Measurements from ENCODE around the gene PACSIN2. TPM values are rescaled to one million over a fixed set of nuclear protein-coding genes. Genes with fewer than 3 reads are reported as not detected.

PACSIN2 gene
- total RNA-seq, 1 donor from 2014 or later = 24.5 TPM

DNA sequence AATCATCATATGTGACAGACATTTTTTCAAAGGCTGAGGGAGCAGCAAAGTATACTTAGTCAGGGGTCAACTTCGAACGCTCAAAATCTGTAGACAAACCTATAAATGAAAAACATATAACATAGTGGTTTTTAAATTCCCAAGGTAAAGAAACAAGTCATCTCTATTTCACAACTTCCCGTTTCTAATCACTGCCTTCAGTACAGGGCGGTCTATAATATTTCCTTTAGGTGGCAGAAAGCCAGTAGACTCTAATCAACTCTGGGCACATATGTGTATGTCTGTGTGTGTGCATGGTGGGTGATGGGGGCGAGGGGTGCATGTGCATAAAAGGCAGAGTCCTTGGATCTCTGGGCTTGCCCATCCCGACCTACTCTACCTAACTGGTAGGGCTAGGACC lies 102.9 kb downstream of the PACSIN2 start:
- DNase-seq (ENCODE audit: low spot score in 2 of 2) (no peak), FAIRE-seq (no peak)

DNA sequence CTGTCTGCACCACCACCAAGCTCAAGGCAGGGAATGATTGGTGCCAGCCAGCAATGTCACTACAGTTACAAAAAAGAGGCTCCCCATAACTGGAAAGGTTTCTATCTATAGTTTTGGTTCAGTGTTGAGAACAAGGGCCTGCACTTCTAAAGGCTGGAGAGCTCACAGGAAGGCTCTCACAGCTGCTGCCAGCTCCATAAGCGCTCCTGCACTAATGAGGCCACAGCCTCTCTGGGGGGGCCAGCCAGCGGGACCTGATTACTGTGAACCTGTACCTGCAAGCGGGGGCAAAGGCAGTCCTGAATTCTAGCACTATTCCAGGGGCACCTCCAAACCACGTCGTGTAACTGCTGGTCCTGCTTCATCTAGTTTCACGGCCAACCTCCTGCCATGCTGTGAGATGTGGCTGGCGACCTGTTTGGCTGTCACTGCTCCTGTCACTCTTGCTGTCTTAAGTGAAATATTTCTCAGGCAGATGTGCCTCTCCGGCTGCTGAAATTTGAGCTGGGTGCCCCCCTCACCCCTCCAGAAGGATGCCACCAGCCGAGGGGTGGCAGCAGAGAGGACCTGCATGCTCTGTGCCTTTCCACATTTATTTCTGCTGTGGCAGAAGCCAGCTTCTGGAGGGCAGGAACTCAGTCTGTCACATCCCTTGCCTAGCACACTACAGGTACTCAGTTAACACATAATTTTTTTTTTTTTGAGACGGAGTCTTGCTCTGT lies 104.6 kb downstream of the PACSIN2 start:
- no peak for FAIRE-seq

DNA sequence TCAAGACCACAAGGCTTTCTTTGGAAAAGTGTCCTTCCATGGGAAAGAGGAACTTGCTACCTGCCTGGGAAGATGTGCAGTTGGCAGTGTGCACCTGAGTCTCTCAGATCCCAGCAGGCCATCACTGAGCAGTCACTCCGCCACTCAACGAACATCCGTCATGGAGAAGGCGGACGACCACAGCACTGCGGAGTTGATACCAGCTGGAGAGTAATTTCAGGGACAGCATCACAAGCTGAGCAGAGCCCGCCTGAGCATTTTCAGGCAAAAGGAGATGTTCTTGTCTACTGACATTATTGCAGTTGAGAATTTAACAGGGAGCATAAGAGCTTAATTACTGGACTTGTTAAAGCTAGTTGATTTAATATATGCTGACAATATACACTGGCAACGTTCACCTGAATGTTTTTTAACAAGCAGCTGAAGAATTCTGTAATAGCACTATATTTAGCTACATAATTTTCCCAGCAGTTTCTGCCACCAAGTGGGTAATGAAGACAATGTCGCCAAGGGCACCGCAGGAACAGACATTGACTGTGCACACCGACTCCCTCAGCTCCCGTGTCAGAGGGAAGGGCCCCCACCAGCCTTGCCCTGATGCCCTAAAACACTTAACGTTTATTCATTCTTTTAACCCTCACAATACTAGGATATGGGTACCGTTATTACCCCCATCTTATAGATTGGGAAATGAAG lies 105.4 kb downstream of the PACSIN2 start:
- DNase-seq (ENCODE audit: low spot score in 2 of 2) = no peak
- no peak for FAIRE-seq

More for the DNA sequence above, 104.6 kb downstream of the PACSIN2 start:
- no peak for DNase-seq (ENCODE audit: low spot score in 2 of 2)

DNA sequence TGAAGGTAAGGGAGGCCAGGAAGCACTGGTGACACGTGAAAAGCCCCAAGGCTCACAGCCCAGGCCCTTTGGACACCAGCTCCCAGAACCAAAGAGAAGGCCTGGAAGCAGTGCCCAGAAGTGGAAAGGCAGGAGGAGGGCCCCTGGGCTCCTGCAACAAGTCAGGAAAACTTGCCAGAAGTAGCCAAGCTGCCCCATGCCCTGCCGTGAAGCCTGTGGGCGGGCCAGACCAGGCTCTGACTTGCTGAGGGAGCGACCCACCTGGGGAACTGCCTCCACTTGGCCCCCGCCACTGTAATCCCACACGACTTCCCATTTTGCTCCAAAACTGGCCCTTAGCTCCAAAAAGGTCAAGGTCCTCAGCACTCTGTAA lies 106.6 kb downstream of the PACSIN2 start:
- no peak for FAIRE-seq
- DNase-seq (ENCODE audit: low spot score in 2 of 2) = no peak

DNA sequence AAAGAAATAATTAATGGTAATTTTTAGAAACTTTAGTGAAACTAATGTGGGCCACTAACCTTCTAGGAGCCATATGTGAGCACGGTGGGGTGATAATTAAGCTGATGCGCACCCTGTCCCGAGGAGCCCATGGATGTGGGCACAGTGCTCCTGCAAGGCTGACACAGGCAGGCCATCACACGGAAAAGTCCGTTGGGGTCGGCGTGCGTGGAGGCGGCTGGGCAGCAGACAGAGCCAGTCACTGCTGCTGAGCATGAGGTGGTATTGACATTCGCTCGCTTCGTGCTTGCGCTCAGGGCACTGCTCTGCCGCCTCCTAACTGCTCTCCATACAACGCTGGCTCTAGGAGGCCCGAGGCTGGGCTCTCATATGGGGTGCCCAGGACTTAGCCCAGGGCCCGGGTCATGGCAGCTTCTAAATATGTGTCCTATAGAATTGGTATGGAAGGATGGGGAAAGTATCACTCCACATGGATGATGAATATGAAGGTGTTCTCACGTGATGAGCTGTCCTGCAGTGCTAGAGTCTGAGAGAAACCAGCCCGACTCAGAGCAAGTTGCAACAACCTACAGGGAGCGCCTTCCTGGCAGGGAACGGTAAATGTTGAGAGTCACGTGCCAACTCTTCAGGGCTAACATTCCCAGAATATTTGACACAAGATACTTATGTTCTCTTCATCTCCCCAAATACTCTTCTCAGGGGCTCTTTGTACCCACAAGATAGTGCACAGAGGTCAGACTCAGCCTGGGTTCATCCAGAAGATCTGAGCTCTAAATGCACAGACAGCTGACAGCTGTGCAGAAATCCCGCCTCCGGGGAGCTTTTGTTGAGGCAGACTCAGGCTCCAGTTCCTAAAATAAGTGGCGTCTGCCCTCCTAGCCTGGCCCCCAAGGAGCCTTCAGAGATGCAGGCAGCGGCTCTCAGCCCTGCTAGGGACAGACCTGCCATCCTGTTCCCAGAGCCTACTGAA lies 107.3 kb downstream of the PACSIN2 start:
- FAIRE-seq = no peak
- DNase-seq (ENCODE audit: low spot score in 2 of 2) = no peak

DNA sequence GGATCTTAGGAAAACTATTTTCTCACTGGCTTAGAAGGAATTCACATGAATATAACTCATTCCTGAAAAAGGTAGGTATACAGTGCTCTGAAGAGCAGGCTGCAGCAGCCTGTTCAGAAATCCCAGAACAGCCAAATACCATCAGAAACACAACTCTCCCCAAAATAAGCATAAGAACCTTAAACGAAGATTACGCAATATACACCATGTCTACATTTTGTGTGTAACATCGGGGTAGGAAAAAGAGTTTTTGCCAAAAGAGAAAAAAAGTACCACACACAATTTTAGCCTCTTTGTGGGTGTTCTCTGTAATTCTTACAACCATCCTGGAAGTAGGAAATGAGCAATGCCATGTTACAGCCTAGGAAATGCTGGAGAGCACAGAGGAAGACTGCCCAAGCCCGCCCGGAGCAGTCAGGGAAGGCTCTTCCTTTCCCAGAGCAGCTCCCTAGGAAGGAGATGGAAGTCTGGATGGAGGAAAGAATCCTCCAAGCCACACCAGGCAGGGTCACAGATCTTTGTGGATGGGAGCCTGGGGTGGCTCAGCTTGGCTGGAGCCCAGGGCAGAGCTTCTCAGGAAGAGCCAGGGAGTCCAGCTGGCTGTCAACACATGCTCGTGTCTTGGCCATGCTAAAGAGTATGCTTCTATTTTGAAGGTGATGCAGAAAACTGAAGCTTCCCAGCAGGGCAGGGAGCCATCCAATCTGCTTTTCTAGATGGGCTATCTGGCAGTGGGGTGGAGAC lies 108.2 kb downstream of the PACSIN2 start:
- DNase-seq (ENCODE audit: low spot score in 2 of 2) (no peak), FAIRE-seq (no peak)

DNA sequence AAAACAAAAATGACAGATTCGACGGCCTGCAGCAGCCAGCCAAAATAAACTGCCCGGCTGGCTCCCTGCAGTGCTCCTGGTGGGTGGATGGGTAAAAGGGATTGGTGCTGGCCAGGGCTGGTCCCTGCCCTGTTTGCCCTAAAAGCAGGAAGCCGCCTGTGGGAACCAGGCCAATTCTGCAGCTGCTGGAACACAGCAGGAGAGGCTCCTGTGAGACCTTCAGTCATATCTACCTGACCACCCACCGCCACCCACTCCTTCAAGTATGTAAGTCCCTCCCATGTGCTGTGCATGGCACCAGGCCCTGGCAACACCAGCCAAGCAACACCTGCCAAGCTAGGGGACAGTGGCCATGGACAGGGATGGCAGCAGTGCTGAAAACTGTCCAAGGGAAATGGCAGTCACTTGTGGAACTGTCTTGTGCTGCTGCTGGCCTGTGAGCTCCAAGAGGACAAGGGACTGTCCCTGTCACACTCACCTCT lies 109.2 kb downstream of the PACSIN2 start:
- no peak for FAIRE-seq
- no peak for DNase-seq (ENCODE audit: low spot score in 2 of 2)

DNA sequence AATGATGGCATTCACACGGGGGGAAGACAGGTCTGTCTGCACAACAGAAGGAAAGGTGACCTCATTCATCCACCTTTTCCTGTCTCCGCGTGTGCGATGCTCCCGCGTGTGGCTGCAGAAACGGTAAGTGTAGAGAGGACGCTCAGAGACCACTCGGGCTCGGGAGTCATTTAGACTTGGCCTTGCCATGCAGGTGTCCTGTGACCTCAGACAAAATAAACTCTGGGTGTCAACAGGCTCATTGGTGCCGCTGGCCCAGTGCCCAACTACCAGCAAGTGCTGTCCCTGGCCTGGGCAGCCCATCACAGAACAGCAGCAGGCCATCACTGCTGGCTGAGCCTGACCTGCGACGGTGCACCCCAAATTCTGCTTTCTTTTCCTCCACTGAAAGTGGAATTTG lies 109.7 kb downstream of the PACSIN2 start:
- no peak for FAIRE-seq
- DNase-seq (ENCODE audit: low spot score in 2 of 2) = no peak

DNA sequence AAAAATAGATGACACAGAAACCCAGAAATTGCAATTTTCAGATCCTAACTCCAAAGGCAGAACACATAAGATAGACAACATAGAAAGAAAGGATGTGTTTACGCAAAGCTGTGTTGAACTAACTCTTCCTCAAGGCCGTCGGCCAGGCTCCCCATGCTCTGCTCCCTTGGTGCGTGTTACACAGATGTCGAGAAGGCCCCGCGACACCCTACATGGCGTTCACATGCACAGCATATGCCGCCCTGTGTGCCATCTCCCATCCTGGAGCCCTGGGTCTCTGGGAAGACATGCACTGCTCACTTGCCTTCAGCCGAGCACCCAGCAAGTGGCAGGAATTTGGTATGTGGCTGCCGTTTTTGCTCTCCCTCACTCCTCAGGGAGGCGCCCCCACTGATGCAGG lies 110.9 kb downstream of the PACSIN2 start:
- no peak for FAIRE-seq
- no peak for DNase-seq (ENCODE audit: low spot score in 2 of 2)

DNA sequence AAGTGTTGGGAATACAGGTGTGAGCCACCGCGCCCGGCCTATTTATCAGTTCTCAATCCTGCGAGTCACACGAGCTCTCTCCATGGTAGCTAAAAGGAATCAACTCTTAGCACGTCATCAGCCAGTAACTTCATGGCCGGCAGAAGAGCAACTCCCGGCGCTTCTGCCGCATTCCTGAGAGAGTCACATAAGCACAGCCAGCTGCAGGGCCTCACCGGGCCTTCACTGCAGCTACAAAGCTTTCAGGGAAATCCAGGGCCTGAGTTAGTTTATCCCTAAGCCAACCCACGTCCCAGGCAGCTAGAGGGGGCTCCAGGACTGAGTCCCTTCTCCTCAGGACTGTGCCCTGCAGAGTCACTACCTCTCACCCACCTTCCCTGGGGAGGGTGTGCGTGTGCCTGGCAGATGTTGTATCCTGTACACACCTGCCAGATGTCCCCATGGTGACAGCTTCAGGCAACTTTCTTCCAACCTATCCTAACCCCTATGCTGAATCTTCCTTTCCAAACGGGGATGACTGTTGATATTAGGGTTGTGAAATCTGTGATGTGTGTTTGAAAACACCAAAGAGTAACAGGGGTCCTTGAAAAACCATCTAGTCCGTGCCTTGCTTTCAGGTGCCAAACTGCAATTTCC lies 112.0 kb downstream of the PACSIN2 start:
- DNase-seq (ENCODE audit: low spot score in 2 of 2) (no peak), FAIRE-seq (no peak)

DNA sequence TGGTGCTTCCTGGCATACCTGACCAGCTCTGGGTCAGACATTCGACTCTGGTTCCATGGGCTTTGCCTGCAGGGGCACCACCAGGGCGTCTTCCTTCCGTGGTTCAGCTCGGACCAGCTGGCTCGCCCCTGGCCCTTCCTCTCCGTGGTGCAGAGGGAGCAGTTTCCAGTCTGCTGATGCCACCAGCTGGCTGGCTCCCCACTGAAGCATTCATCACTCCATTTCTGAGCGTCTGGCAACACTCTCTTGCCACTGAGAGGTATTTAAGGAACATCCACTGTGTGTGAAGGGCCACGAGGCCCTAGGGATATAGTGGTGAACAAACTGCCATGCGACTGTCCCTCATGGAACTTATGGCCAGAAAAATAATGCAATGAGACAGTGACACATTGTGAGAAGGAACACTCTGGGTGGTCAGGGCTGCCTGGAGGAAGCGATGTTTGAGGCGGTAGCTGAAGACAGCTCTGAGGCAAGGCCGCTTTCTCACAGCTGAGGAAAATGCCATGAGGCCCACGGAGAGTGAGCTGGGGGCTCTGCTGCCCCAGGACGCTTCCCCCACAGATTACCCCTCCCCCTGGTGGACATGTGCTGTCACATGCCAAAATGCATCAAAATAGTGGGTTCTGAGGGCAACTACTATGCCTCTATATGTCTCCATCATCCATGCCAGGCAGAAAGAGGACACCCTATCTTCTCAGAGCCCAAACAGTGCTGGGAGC lies 113.0 kb downstream of the PACSIN2 start:
- DNase-seq (ENCODE audit: low spot score in 2 of 2) (no peak), FAIRE-seq (no peak)

DNA sequence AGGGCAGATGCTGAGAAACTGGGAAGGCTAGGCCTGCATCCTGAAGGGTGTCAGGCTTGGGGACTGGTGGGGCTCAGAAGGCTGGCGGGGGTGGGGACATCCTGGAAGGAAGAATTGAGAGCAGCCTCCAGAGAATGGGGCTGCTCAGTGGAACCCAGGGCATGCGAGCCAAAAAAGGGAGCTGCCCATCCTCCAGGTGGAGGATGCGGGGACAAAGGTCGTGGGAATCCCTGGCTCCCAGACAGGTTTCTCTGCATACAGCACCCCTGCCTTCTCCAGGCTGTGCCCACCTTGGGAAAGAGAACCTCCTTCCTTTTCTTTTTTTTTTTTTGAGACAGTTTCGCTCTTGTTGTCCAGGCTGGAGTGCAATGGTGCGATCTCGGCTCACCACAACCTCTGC lies 117.0 kb downstream of the PACSIN2 start:
- FAIRE-seq = no peak
- no peak for DNase-seq (ENCODE audit: low spot score in 2 of 2)

DNA sequence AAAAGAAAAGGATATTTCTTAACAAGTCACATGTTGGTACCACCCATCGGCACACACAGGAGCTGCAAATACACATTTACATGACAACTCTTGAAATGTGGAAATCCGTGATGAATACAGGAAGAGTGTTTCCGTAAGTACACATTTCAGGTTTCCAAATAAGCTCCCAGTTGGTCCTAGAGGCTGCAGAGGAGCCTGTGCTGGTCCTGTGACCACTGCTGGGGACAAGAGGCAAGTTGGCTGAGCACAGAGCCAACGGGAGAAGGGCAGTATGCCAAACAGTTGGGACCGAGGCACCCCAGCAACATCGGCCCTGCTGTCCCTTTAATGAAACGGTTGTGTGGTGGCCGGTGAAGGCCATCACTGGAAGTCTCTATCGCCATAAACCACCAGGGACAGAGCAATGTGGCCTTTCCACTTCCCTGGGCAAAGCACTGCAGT lies 119.4 kb downstream of the PACSIN2 start:
- DNase-seq (ENCODE audit: low spot score in 2 of 2) (no peak), FAIRE-seq (no peak)

DNA sequence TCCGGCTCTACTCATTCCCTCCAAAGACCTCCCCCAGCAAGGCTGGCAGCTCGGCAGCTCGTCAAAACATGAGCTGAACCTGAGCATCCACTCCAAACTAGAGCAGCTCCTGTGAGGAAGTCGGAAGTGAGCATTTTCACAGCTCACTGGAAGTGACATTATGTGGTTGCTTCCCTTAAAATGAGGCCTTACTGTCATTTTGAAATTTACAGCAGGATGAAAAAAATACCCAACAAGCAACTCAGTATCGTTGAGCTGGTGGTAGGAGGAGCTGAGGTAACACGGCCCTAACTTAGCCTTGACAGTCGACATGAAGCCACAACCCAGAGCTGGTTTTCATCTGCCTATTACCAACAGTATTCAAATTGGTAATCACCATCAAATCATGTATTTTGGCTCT lies 119.9 kb downstream of the PACSIN2 start:
- DNase-seq (ENCODE audit: low spot score in 2 of 2) (no peak), FAIRE-seq (no peak)

DNA sequence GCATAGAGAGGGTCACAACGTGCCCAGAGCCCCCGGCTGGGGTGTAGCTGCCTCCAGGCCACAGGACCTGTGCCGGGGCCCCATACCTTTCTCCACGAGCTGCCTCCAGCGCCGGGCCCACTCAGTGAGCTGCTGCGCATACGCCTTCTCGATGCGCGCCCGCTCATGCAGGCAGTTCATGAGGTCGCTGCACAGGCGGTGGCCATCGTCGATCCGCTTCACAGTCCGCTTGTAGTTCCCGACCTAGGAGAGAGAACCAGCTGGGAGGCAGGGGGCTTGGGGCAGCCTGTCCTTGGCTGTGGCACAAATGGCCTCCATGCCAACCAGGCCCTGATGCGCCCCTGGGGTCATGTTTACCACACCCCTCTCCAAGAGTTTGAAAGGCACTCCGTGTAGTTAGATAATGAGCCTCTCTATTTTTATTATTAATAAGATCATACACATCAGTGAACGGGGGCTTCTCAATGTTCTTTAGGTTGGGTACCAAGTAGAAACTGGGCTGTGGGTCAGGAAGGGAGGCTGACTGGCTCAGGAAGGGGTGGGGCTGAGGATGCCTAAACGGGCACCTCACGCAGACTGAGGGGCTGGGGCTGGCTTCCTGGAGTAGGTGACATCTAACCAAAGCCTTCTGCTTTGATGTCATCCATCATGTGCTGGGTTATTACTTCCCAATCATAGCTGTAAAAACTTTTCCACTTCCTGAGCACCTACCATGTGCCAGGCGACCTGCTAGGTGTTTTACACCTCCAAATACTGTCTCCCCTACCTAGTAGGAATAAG lies 121.4 kb downstream of the PACSIN2 start:
- DNase-seq (ENCODE audit: low spot score in 2 of 2) (no peak), FAIRE-seq (no peak)

DNA sequence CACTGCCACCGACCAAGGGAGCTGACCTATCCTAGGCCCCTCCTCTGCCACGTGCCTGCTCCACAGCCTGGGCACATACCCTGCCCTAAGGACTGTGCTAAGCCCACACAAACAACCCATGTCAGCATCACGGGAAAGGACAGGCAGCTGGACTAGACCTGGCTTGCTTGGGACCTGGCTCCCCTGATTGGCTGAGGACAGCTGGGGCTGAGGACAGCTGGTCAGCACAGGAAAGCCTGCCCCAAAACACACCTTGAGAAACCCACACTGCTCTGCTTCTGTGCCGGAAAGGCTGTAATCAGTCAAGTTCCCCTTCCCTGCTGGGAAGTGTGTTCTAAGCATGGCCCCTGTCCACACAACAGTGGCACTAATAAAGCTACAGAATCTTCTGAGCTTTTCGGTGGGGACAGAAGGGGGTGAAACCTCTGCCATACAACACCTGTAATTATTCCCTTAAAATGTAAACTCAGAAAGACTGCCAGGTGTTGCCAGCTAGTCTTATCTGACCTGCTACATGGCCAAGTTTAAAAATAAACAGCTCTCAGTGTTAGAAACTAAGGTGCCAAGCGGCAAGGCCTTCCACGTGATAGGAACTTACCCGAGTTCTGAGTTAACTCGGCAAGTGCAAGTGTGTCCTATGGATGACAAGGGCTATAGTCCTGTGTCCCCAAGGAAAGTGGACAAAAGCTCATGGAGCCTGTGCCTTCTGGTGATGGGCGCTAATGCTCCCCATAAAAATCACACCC lies 122.2 kb downstream of the PACSIN2 start:
- DNase-seq (ENCODE audit: low spot score in 2 of 2) (no peak), FAIRE-seq (no peak)

DNA sequence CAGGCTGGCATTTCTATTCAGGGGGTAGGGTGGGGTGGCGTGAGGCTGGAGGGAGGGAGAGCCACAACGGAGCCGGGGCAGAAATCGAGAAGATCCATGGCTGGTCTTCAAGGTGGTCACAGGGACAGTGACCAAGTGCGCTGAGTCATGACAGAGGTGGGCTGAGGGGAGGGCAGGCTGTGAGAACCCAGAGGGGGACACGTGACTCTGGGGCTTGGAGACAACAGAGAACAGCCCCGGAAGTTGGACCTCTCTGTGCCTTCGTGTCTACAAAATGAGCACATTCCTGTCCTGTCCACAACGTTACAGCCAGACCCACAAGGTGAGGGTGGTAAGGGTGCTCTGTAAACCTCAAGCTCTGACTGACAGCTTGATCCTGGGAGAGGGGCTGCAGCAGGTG lies 122.8 kb downstream of the PACSIN2 start:
- FAIRE-seq = no peak
- DNase-seq (ENCODE audit: low spot score in 2 of 2) = no peak

DNA sequence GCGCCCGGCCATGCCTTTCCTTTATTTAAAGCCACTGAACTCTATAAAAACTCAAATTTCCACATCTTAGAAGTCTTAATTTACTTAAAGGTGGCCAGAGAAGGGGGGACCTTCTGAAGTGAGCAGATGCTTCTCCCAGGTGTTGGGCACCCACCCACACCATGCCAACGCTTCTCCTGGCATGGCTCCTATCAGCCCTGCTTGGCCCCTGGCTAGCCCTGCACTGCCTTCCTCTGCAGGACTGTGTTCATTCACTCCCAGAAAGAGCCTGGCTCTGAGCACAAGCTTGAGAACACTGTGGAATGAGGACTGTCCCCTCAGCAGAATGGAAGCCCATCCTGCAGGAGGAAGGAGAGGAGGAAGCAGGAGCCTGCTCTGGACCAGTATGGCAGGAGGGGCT lies 123.3 kb downstream of the PACSIN2 start:
- FAIRE-seq (no peak), DNase-seq (ENCODE audit: low spot score in 2 of 2) (no peak)

Measured in frontal cortex (tissue), 4 donors.